NB4 (cell line): Measurements from ENCODE around the gene CALML3.

Experiments
- DNase-seq: peaks from one replicate; pipeline ENCODE4 v3.0.0; 2010; ENCODE audit warnings: low read depth
- H3K4me3 ChIP-seq: one replicate; pipeline ENCODE4 v1.5.1; 2011; ENCODE audit warnings: mild to moderate bottlenecking, low read depth, low read length, moderate library complexity
- MYC ChIP-seq: IDR thresholded peaks from 2 replicates; pipeline ENCODE4 v1.6.1; 2011; ENCODE audit warnings: low read depth, low read length
- POLR2A ChIP-seq: IDR thresholded peaks from 2 replicates; pipeline ENCODE4 v1.6.1; 2011; ENCODE audit warnings: mild to moderate bottlenecking; ENCODE audit not compliant: insufficient read length; ENCODE audit errors: extremely low read depth
- TF ChIP-seq, protein P1 (sequence below): IDR thresholded peaks from 2 replicates; pipeline ENCODE4 v1.6.1; 2011; ENCODE audit warnings: low read depth, low read length
- TF ChIP-seq, protein P2 (sequence below): IDR thresholded peaks from one replicate; pipeline ENCODE4 v1.5.1; 2012; ENCODE audit warnings: low read depth, low read length

CALML3 gene

DNA sequence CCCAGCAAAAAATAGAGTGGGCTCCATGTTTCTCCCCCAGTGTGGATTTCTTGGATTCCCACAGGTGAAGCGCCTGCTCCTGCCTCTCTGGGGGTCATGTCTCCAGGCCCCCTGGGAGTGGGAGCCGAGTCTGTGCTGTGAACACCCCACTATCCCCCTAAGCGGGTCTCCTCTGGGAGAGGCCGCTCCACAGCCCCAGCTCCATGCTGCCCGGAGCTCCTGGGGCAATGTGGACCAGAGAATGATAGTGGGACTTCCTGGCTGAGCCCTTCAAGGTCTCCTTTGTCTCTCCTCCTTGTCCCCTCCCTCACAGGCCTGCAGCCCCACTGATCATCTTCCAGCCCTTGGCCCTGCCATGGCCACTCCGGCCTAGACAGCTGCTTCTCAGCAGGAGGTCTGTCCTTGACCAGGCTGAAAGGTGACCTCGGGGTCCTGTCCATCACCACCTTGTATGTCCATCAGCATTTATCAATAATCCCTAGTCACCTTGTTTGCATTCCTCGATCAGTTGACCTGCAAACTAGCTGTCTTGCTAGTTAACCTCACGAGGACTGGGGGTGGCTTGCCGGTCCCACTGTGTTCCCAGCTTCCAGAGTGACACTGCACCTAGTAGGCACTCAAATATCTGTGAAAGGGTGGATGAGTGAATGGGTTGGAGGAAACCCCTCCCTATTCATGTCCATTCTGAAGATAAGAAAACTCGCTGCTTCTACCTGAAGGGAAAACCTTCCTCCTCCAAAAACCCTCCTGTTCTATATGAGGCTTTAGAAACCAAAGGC is 776 bp upstream of the CALML3 start:
- H3K4me3 ChIP-seq, result no peak overlapping the region
- DNase-seq, result no peak
- TF ChIP-seq MYC (no peak), POLR2A (no peak)
- TF ChIP-seq, protein P1, sequence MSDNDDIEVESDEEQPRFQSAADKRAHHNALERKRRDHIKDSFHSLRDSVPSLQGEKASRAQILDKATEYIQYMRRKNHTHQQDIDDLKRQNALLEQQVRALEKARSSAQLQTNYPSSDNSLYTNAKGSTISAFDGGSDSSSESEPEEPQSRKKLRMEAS, result no peak
- TF ChIP-seq, protein P2, sequence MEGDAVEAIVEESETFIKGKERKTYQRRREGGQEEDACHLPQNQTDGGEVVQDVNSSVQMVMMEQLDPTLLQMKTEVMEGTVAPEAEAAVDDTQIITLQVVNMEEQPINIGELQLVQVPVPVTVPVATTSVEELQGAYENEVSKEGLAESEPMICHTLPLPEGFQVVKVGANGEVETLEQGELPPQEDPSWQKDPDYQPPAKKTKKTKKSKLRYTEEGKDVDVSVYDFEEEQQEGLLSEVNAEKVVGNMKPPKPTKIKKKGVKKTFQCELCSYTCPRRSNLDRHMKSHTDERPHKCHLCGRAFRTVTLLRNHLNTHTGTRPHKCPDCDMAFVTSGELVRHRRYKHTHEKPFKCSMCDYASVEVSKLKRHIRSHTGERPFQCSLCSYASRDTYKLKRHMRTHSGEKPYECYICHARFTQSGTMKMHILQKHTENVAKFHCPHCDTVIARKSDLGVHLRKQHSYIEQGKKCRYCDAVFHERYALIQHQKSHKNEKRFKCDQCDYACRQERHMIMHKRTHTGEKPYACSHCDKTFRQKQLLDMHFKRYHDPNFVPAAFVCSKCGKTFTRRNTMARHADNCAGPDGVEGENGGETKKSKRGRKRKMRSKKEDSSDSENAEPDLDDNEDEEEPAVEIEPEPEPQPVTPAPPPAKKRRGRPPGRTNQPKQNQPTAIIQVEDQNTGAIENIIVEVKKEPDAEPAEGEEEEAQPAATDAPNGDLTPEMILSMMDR, result no peak

GRCh38 chr10:5525561-5526341 is 990 bp downstream of the CALML3 start:
- DNase-seq, result no peak
- TF ChIP-seq, protein P2, result no peak
- no peak for TF ChIP-seq POLR2A
- TF ChIP-seq, protein P1, result no peak
- TF ChIP-seq MYC, result no peak
- H3K4me3 ChIP-seq, result no peak overlapping the region

GRCh38 chr10:5526691-5527331 is 2.0 kb downstream of the CALML3 start:
- DNase-seq, result no peak
- TF ChIP-seq, protein P2, result no peak
- no peak for TF ChIP-seq MYC
- TF ChIP-seq POLR2A, result no peak
- TF ChIP-seq, protein P1, result no peak
- no peak overlapping the region for H3K4me3 ChIP-seq

DNA sequence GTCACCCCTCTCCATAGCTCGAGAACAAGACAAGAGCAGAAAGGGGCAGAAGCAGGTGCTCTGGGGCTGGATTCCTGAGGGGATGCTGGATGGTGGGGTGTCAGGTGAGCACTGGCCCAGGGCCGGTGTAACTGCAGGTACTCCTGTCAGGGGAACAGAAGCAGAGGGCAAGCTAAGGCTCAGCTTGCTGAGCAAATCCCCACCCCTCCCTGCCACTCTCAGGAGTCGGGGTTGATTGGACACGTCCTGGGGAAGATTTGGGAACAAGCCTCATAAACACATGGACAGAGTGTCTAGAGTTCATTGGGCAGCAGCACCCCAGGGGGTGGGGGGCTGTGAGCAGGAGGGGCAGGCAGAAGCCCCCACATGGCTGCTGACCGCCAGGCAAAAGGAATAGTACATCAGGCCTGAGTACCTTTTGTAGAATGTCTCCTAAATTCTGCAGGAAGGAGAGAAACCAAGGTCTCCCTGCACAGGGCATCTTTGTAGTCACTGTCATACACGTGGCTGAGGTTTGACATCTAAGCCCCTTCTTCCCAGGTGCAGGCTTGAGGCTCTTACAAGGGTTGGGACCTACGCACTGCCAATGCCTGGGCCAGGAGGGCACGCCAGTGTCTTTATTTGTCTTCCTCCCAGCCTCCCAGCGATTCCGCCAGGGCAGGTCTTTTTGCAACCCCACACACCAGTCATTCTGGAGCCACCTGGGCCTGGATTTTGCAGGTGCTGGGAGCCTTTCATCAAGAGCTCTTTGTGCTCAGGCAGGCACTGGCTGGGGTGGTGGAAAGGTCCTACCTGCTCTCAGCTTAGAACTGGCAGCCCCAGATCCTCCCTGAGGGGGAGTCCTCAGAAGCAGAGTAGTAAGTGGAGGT is 2.8 kb downstream of the CALML3 start:
- TF ChIP-seq MYC, result no peak
- TF ChIP-seq POLR2A, result no peak
- TF ChIP-seq, protein P2, result no peak
- TF ChIP-seq, protein P1, result no peak
- no peak for DNase-seq
- no peak overlapping the region for H3K4me3 ChIP-seq

DNA sequence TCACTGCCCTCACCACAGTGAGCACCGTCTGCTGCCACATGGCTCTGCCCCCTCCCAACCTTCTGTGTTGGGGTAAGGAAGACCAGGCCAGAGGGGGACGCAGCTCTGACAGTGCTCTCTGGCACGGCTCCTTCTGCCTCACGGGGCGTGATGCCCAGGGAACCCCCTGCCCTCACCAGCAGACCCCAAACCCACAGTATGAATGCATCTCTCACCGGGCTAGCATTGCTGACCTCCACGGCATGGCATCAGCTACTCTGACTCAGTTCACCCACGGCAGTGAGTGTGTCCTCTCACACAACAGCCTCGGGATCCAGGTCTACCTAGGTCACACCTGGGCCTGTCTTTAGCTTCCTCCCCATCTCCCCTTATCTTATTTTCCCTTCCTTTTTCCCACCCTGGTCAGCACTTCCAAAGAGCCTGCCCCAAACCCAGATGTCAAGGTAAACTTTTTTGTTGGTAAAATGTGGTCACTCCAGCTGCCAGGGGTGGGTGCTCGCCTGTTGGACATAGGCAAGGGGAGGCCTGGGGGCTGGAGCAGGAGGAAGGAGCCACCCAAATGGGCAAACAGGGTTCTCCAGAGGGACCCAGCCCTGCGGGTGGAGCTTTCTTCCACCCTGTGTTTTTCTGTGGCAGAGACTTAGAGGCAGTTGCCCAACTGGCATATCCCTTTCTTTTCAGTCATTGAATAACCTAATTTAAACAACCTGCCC is 4.4 kb downstream of the CALML3 start:
- H3K4me3 ChIP-seq, result no peak overlapping the region
- TF ChIP-seq, protein P2, result no peak
- no peak for TF ChIP-seq MYC
- TF ChIP-seq, protein P1, result no peak
- TF ChIP-seq POLR2A, result no peak
- DNase-seq, result no peak
